ENCODE data around the gene XRCC5.

DNA sequence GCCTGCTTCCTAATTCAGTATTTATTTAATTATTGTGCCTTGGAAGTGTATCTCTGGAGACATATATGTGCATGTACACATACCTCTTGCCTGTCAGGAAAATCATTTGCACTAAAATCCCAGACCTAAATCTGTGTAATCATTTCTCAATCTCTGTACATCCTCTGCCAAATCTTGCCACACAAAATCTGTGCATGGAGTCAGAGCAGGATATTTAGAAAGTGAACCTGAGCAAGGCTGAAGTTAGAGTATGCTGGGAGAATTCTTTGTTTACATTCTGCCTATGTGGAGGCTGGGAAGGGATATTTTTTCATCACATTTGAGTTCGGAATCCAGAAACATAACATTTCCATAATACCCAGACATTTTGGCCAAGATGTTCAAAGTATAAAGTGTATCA, 9.3 kb downstream of the XRCC5 start:
- TF ChIP-seq NRF1 (conservative IDR thresholded peaks at IDR 0.05; ENCODE audit: low read depth, low read length): no peak
- TF ChIP-seq TCF7 (IDR thresholded peaks at IDR 0.05; ENCODE audit: borderline replicate concordance): no peak
- TF ChIP-seq ZNF274 (IDR thresholded peaks at IDR 0.05; ENCODE audit: insufficient read depth, insufficient read length): no peak
- TF ChIP-seq ZBED1 (IDR thresholded peaks at IDR 0.05; ENCODE audit: borderline replicate concordance): no peak
- no peak for TF ChIP-seq CTCF (IDR thresholded peaks at IDR 0.05 in 2 of 3, conservative IDR thresholded peaks at IDR 0.05 in 1 of 3; ENCODE audit: control insufficient read depth in 2 of 3, extremely low read depth in 1 of 3, insufficient read depth in 1 of 3, low read depth in 3 of 3, low read length in 3 of 3)
- no peak for TF ChIP-seq POLR2AphosphoS5 (IDR thresholded peaks at IDR 0.05; ENCODE audit: low read length)
- no peak for TF ChIP-seq SREBF2 (IDR thresholded peaks at IDR 0.05; ENCODE audit: low read length)
- no peak for TF ChIP-seq SREBF1 (IDR thresholded peaks at IDR 0.05; ENCODE audit: low read length)
- no peak for TF ChIP-seq SP1 (IDR thresholded peaks at IDR 0.05; ENCODE audit: low read depth, low read length)
- TF ChIP-seq CREB1 (IDR thresholded peaks at IDR 0.05; ENCODE audit: low read depth): no peak
- TF ChIP-seq GABPA (IDR thresholded peaks at IDR 0.05; ENCODE audit: low read depth): no peak

Data from GM12878 (cell line).